Adrenal gland (tissue), 12 donors: Measurements from ENCODE around the gene PRKCE. TPM values are rescaled to one million over a fixed set of nuclear protein-coding genes. Genes with fewer than 3 reads are reported as not detected.

Experiments used
- DNase-seq, 7 donors: peaks; one replicate each; pipeline ENCODE4 v3.0.0-alpha.2; 2019 to 2020
- H3K27ac ChIP-seq, 5 donors: fragments of 200-600 bp; sonication (generic) in 4 of 5; 1 replicate in 3 of 5; 2 replicates in 2 of 5; pipeline versions ENCODE4 v1.5.1 to v1.8.0; 2016 to 2020; ENCODE audit warnings: mild to moderate bottlenecking in 1 of 5
- H3K27me3 ChIP-seq: fragments of 200-600 bp; 2 replicates; pipeline ENCODE4 v1.8.0; 2021
- H3K36me3 ChIP-seq, 2 donors: fragments of 200-600 bp; replicated peaks in 1 of 2; 1 replicate in 1 of 2; 2 replicates in 1 of 2; pipeline versions ENCODE4 v1.5.1 to v1.8.0; 2018 to 2022
- H3K4me1 ChIP-seq, 2 donors: fragments of 200-600 bp; replicated peaks in 1 of 2; 1 replicate in 1 of 2; 2 replicates in 1 of 2; pipeline versions ENCODE4 v1.5.1 to v1.8.0; 2018 to 2021
- H3K4me3 ChIP-seq, 4 donors: fragments of 200-600 bp; sonication (generic) in 3 of 4; one replicate each; pipeline ENCODE4 v1.5.1; 2016 to 2018
- H3K9me3 ChIP-seq, 3 donors: fragments of 200-600 bp; sonication (generic) in 1 of 3; replicated peaks in 1 of 3; 1 replicate in 2 of 3; 2 replicates in 1 of 3; pipeline versions ENCODE4 v1.5.1 to v1.8.0; 2016 to 2021
- POLR2A ChIP-seq, 2 donors: fragments of 450-650 bp; IDR thresholded peaks; one replicate each; pipeline ENCODE4 v1.6.1; 2017; ENCODE audit warnings: antibody characterized with exemption in 2 of 2, mild to moderate bottlenecking in 2 of 2, moderate library complexity in 1 of 2
- WGBS, 4 donors: extraction: QIAGEN DNeasy Blood & Tissue Kit in 2 of 4; methylation state at CpG; one replicate each; pipeline versions ENCODE4 v1.1.5 to v1.1.7; 2013 to 2017; 5-methylcytosine and 5-hydroxymethylcytosine counted together
- intact Hi-C, 2 donors: fragments of 100-400 bp; cut with DNase I; formaldehyde crosslinking; loops; one replicate each; pipeline versions ENCODE4 v1.14.1 to v1.15.0; 2022 to 2023
- polyA plus RNA-seq, 3 donors: library from polyadenylated mRNA; stranded (reverse); fragments of 200-250 nt in 2 of 3; fragments of 350-450 nt in 1 of 3; fragmentation: Illumina TruSeq in 1 of 3; extraction: RNeasy Lipid Tissue Mini Kit (QIAGEN cat#74804) in 1 of 3; gene quantifications; one replicate each; pipeline ENCODE4 v1.2.3, GENCODE V29; 2013 to 2014
- total RNA-seq, 9 donors: library from RNA; depleted of rRNA in 4 of 9; stranded (reverse); fragments of >200 nt in 4 of 9; fragments of 120-200 nt in 1 of 9; fragmentation: NEBNext Ultra II Directional in 1 of 9; extraction: Animal tissue kit (Norgen Biotek cat#: 25700) in 1 of 9; gene quantifications; one replicate each; pipeline versions ENCODE4 v1.1.0 to v1.2.4, GENCODE V29; 2013 to 2023
- TF ChIP-seq, protein P1 (sequence below), 6 experiments: fragments of 450-650 bp in 4 of 6; fragments of 200-600 bp in 2 of 6; sonication (generic) in 1 of 6; IDR thresholded peaks; 1 replicate in 5 of 6; 2 replicates in 1 of 6; pipeline versions ENCODE4 v1.5.1 to v1.8.0; 2016 to 2021; ENCODE audit warnings: antibody characterized with exemption in 6 of 6, mild to moderate bottlenecking in 2 of 6, moderate library complexity in 1 of 6
- donor health status: healthy with polysubstance abuse.
- donor health status: Bipolar disorder and iron deficiency.
- donor health status: DM: yes; HTN: yes; CAD: no.
- donor health status: DM: no; HTN: no; CAD: no.
- donor health status: DM: no; HTN: no; CAD: no.
- donor health status: DM: yes; HTN: yes; CAD: no.

PRKCE gene
- total and polyA plus RNA-seq, 12 donors, result 1.9 to 19.2 (median 8.0) TPM

GRCh38 chr2:46120792-46121555 lies 469.5 kb downstream of the PRKCE start:
- Histone ChIP-seq H3K4me1 (peaks cover 0 to 11% of the 10 kb centered on the region in 2 donors), H3K36me3 (no peaks in the 10 kb centered on the region), H3K9me3 (no peaks in the 10 kb centered on the region), H3K27ac (no peak overlapping the region), H3K4me3 (no peak overlapping the region), H3K27me3 (no peaks in the 10 kb centered on the region)
- DNase-seq, result no peak
- TF ChIP-seq POLR2A (IDR thresholded peaks at IDR 0.05), result no peak
- TF ChIP-seq, protein P1, sequence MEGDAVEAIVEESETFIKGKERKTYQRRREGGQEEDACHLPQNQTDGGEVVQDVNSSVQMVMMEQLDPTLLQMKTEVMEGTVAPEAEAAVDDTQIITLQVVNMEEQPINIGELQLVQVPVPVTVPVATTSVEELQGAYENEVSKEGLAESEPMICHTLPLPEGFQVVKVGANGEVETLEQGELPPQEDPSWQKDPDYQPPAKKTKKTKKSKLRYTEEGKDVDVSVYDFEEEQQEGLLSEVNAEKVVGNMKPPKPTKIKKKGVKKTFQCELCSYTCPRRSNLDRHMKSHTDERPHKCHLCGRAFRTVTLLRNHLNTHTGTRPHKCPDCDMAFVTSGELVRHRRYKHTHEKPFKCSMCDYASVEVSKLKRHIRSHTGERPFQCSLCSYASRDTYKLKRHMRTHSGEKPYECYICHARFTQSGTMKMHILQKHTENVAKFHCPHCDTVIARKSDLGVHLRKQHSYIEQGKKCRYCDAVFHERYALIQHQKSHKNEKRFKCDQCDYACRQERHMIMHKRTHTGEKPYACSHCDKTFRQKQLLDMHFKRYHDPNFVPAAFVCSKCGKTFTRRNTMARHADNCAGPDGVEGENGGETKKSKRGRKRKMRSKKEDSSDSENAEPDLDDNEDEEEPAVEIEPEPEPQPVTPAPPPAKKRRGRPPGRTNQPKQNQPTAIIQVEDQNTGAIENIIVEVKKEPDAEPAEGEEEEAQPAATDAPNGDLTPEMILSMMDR (IDR thresholded peaks at IDR 0.05), result no peak
- intact Hi-C loops, result no loop called here
- WGBS, 4 donors, result 55 to 72% (median 62%) methylated on average over 5 of the region's 5 CpGs

DNA sequence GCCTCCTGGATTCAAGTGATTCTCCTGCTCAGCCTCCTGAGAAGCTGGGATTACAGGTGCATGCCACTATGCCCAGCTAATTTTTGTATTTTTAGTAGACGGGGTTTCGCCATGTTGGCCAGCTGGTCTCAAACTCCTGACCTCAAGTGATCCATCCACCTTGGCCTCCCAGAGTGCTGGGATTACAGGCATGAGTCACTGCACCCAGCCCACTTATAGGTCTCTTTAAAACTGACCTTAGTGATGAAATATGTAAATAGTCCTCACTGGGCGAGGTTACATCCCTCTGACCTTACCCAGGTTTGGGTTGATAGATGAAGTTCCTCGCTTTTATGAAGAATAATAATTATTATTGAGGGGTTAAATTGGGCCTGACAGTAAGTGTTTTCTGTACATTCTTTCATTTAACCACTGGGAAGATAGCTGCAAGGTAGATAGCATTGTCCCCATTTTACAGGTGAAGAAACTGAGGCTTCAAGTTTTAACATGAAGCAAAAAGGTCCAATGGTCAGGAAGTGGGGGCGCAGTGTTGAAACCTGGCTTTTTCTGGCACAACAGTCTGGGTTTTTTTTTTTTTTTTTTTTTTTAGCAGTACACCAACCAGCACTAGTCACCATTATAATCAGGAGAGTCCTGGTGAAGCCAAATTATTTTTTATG lies 471.0 kb downstream of the PRKCE start:
- H3K27ac ChIP-seq, result no peak overlapping the region
- WGBS, 4 donors, result 94 to 98% (median 96%) methylated on average over 5 of the region's 5 CpGs
- H3K4me3 ChIP-seq, result no peak overlapping the region
- DNase-seq, result no peak
- TF ChIP-seq, protein P1 (IDR thresholded peaks at IDR 0.05), result no peak
- TF ChIP-seq POLR2A (IDR thresholded peaks at IDR 0.05), result no peak
- H3K9me3 ChIP-seq, result no peaks in the 10 kb centered on the region
- intact Hi-C loops, result no loop called here
- no peaks in the 10 kb centered on the region for H3K36me3 ChIP-seq
- H3K27me3 ChIP-seq, result no peaks in the 10 kb centered on the region
- H3K4me1 ChIP-seq, result peaks cover 0 to 11% of the 10 kb centered on the region in 2 donors

- Histone ChIP-seq H3K4me3 (no peak overlapping the region), H3K9me3 (no peaks in the 10 kb centered on the region), H3K27ac (no peak overlapping the region), H3K27me3 (no peaks in the 10 kb centered on the region), H3K4me1 (peaks cover 0 to 11% of the 10 kb centered on the region in 2 donors), H3K36me3 (no peaks in the 10 kb centered on the region)
- no peak for DNase-seq
- TF ChIP-seq, protein P1 (IDR thresholded peaks at IDR 0.05), result no peak
- no peak for TF ChIP-seq POLR2A (IDR thresholded peaks at IDR 0.05)
- intact Hi-C loops, result no loop called here
These were observed 471.5 kb downstream of the PRKCE start for GRCh38 chr2:46123013-46123412.

DNA sequence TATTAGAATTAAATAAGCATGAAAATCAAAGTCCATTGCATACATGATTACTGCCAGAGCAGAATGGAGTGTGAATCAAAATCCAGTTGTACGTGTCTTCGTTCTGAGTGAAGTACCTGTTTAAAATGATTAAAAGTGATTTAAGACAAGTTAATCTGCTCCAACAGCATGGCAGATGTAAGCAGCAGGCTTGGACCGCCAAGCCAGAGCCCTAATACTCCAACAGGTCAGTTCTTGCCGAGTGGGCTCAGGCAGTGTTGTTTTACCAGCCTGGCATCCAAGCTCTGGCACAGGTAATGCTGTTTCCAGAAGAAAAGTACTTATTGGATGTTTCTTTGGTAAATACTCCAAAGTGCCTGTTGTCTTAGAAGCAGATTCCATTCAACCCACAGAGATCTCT lies 474.3 kb downstream of the PRKCE start:
- Histone ChIP-seq H3K9me3 (no peaks in the 10 kb centered on the region), H3K27me3 (no peaks in the 10 kb centered on the region), H3K36me3 (no peaks in the 10 kb centered on the region), H3K4me1 (peaks cover 0 to 1% of the 10 kb centered on the region in 2 donors), H3K4me3 (no peak overlapping the region), H3K27ac (no peak overlapping the region)
- intact Hi-C loops, result no loop called here
- TF ChIP-seq, protein P1 (IDR thresholded peaks at IDR 0.05), result no peak
- TF ChIP-seq POLR2A (IDR thresholded peaks at IDR 0.05), result no peak
- DNase-seq, result no peak
- 92 to 98% (median 96%) methylated on average over 4 of the region's 4 CpGs for WGBS, 4 donors
